Liver (tissue), 3 donors: ENCODE data around the gene FASN.

Experiments
- ATF3 ChIP-seq: IDR thresholded peaks from 2 replicates; pipeline ENCODE4 v1.6.1; 2016; ENCODE audit warnings: antibody characterized with exemption
- CTCF ChIP-seq: fragments of 150-350 bp; IDR thresholded peaks from 2 replicates; pipeline ENCODE4 v1.5.1; 2017; ENCODE audit warnings: improper control_type of control experiment, low read depth, low read length; ENCODE audit not compliant: missing input control
- EGR1 ChIP-seq, 2 donors: IDR thresholded peaks; 2 replicates each; pipeline ENCODE4 v1.6.1; 2016 to 2018; ENCODE audit warnings: antibody characterized with exemption in 2 of 2, low read depth in 2 of 2
- JUND ChIP-seq, 2 donors: IDR thresholded peaks; 2 replicates each; pipeline ENCODE4 v1.6.1; 2016; ENCODE audit warnings: antibody characterized with exemption in 2 of 2
- MAX ChIP-seq: IDR thresholded peaks from 2 replicates; pipeline ENCODE4 v1.6.1; 2016; ENCODE audit warnings: antibody characterized with exemption
- RAD21 ChIP-seq, 2 donors: IDR thresholded peaks; 2 replicates each; pipeline ENCODE4 v1.6.1; 2016; ENCODE audit warnings: antibody characterized with exemption in 2 of 2, mild to moderate bottlenecking in 2 of 2
- REST ChIP-seq: IDR thresholded peaks from 2 replicates; pipeline ENCODE4 v1.6.1; 2016; ENCODE audit warnings: antibody characterized with exemption, mild to moderate bottlenecking
- TAF1 ChIP-seq: conservative IDR thresholded peaks from 2 replicates; pipeline ENCODE4 v1.6.1; 2016; ENCODE audit warnings: antibody characterized with exemption, mild to moderate bottlenecking
- donor health status: healthy.
- donor health status: healthy.

- no peak for TF ChIP-seq TAF1
- no peak for TF ChIP-seq ATF3
- no peak for TF ChIP-seq CTCF
- no peak for TF ChIP-seq RAD21 (IDR thresholded peaks at IDR 0.05)
- TF ChIP-seq MAX, result no peak
- TF ChIP-seq REST, result no peak
- TF ChIP-seq JUND (IDR thresholded peaks at IDR 0.05), result no peak
- TF ChIP-seq EGR1 (IDR thresholded peaks at IDR 0.05; ENCODE audit: low read depth in 2 of 2), result no peak
These were observed 15.6 kb downstream of the FASN start for GRCh38 chr17:82082456-82082855.
